CD4-positive, alpha-beta T cell treated with Interleukin-15 for 1 hour (primary cell): ENCODE results near the gene PTPRN2.
A peak's percentile ranks its signal among the peaks of the same experiment; 100 is the strongest.
"Not testable (repeated sequence)": the region's sequence is repeated elsewhere in the genome, so short reads cannot be mapped to it uniquely, and the experiment has no call there.

Experiments
- DNase-seq: peaks from one replicate; pipeline ENCODE4 v3.0.0-alpha.2; 2020

The PTPRN2 gene

GRCh38 chr7:158550394-158550700, 37.3 kb downstream of the PTPRN2 start:
- no peak for DNase-seq

DNA sequence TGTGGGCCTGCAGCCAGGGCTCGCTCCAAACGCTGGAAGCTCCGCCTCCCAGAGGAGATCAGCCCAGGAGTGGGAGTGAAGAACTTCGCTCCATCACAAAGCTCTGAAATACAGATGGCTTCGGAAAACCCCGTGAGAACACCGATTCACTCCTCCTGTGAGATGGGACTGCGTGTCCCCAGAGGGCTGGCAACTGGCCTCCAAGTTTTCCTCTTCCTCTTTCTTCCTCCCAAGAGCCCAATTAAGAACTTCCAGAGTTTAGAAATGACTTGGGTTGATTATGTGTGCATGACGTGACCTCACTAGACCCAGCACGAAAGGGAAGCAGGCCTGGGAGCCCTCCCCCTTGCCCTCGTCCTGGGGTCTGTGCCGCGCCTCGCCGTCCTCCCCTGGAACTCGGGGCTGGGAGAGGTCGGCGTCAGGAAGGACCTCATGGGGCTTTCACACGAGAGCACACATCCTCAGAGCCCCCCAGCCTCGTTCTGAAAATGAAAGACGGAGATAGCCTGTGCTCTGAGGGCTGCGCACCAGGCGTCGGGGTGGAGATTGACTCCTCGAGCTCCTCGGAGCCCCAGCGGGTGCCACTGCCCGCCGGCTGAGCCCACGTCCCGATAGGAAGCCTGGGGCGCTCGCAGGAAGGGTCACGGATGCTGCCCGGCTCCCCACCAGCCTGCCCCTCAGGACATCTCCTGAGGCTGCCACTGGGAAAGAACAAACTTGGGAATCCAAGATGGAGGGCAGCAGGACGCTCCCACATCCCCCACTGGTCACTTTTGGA, 37.8 kb downstream of the PTPRN2 start:
- DNase-seq = no peak

DNA sequence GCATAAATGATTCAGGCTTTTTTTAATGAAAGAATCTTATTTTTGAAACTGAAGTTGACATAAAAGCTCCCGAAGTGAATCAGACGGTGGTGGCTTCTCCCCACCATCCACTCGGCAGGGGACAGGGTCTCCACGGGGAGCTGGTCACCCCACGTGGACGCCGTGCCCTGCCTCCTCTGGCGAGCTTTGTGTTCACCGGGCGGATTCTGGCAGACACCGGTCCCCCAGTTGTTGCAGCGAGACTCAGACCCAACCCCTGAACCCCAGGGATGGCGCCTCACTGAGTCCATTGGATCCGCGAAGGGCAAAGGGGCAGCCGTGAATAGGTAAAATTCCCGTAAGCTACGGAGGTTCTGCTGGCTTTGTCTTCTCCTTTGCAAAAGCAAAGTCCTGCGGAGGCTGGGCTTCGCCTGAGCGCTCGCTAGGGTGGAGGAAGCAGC, 38.4 kb downstream of the PTPRN2 start:
- DNase-seq = no peak

DNA sequence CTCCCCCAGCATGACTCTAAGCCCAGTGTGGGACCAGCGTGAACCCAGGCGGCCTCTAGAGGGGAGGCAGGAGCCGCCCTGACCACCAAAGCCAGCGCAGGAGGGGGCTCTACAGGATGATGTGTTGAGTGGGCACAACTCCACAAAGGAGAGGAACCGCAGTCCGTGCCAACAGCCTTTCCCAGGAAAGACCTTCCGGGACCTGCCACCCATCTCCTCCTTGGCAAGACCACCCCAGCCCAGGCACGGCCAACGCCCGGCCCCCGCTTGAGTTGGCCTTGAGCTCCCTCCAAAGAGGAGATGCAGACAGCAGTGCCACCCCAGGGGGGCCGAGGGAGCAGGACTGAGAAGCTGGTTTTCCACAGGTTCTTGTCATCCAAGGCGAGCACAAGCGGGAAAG, 38.9 kb downstream of the PTPRN2 start:
- DNase-seq = no peak

DNA sequence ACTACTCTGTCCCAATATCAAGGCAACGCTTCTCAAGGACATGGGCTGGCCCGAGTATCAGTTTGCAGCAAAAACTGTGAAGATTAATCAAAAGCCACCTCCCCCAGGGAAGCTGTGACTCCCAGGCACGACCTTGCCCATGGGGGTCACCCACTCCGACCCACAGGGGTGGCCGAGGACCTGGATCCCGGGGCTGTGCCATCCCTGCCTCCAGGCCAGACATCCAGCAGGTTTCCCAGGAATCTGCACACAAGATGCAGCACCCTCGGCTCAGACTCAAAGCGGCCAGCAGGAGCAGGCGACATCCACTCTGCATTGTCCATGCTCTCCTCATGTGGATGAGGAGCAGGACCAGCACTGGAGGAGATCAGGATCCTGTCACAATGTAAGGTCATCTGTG, 39.8 kb downstream of the PTPRN2 start:
- no peak for DNase-seq

DNA sequence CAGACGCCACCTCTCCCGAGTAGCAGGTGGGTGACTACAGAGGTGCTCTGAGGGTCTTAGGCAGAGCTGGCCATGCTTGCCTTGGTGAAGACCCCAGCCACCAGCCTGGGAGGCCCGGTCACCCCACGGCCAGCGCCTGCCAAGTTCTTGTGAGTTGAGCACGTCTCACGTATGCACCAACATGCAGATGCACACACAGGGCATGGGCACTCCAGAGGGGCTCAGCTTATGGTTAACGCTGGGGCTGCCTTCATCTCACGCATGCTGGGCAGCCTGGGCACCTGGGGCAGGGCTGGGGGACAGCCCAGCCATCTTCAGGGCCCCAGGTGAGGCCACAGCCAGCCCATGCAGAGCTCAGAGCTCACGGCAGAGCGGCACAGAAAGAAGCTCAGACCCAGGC, 41.0 kb downstream of the PTPRN2 start:
- DNase-seq = no peak

- no peak for DNase-seq
Measured at GRCh38 chr7:158546214-158546613, 41.4 kb downstream of the PTPRN2 start.

- DNase-seq = no peak
Measured at GRCh38 chr7:158544708-158545107, 42.9 kb downstream of the PTPRN2 start.

DNA sequence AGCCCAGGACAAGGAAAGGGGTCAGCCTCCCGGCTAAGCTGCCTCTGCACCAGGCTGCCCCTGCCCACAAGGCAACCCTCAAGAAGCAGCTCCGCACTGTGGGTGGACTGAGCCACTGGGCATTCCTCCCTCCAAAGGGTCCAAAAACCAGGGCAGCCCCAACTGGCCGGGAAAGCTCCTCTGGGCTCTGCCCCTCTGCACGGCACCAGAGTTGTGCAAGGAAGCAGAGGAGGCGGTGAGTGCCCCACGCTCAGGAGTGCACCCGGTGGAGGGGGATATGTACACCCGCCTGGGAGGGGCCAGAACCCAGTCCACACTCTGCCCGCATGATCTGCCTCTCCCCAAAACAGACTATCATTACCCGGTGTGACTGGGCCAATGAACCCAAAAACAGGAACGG, 43.8 kb downstream of the PTPRN2 start:
- no peak for DNase-seq

DNA sequence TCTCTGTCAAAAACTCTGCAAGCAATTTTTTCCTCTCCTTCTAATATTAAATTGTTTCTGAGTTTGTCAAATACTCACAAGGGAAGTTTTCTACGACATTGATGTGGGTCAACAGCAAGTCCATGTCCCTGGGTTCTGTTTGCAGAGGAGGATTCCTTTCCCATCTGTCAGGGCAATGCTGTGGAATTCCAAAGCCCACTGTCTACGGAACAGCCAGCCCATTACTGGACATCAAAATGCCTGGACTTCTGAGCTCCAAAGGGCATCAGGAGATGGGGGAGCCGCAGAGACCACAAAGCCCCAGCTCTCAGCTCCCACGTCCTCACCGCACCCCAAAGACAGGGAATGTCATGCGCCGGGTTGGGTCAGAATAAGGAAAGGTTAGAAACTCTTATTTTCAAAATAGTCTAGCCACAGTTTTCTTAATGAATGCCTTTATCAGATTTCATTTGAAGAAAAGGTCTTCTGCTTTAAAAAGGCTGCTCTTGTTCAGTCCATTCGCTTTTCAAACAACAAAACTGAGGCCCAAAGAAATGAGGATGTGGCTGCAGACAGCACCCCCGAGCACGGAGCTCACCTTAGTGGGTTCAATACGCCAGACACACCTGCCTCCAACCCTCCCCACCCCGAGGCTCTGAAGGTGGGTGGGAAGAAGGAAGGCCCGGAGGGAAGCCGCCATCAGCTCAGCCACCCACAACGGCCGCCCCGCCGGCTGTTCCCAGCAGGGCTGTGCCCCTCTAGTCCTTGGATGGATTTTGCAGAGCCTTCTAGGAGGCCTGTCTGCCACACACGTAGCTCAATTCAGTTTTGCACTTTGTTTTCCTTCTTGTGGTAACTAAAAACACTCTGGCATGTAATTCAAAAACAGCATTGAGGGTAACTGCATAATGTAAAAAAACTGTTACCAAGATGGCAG, 44.7 kb downstream of the PTPRN2 start:
- DNase-seq = no peak

GRCh38 chr7:158541346-158542010, 46.1 kb downstream of the PTPRN2 start:
- peak; percentile 62 for DNase-seq

GRCh38 chr7:158539711-158540146, 47.9 kb downstream of the PTPRN2 start:
- DNase-seq = no peak

DNA sequence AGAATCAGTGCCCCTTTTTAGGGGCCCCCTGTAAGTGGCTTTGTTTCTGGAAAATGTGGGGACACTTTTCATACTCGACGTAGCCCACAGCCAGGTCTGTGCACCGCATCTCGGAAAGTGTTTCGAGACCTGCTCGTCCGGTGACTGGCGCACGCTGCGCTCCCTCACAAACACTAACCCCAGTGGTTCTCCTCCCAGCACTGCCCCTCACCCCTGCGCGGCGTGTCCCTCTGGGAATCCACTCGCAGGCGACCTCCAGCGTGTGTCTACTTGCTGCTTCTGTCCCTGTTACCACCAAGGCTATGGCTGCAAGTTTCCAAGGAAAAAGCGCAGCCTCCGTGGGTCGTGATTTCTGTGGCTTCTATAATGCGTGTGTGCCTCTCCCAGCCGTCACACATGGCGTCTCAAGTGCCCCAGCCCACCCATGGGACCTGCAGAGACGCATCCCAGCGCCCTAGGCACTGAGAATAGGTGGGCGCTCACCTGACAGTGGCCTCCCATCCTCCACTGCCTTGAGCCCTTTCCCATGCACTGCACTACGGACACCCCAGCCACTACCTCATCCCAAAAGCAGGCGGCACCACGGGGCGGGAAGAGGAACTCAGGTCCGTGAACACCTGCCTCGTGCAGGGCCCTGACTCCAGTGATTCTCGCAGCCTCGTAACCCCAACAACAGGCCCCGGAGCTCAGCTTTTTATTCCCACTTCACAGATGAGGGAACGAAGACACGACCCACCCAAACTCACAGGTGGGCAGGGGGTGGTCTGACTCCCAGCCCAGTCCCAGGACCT, 49.3 kb downstream of the PTPRN2 start:
- DNase-seq = no peak

DNA sequence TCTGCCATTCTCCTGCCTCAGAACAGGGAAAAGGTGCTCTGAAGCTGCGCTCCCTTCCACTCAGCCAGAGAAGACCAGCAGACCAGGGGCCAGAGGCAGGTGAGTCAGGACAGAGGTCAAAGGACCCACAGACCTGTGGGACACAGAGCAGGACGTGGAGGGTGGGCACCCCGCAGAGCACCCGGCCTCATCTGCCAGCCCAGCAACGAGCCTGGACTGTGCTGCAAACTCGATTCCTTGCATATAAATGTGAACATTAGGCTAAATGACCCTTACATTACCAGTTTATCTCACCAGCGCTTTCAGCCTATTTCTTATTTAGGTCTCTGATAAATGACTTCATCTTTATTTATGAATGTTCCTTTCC, 50.1 kb downstream of the PTPRN2 start:
- no peak for DNase-seq

GRCh38 chr7:158536871-158537515, 50.6 kb downstream of the PTPRN2 start:
- DNase-seq = no peak

DNA sequence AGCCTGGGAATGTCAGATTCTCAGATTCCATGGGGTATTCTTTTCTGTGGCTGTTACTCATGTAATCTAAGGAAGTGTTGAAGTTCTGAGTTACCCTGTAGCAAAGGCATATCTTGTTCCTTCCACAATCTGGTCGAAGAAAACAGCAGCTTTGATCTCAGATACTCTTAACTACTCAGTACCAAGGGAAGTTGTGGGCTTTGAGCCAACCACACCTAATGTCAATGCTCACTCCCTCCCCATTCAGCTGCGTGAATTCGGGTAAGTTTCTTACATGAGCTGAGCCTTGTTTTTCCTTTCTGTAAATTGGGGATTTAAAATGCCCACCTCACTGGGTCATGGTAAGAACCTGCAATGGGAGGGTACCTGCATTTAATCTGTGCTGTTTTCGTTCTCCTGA, 52.5 kb downstream of the PTPRN2 start:
- no peak for DNase-seq

GRCh38 chr7:158534598-158534997, 53.0 kb downstream of the PTPRN2 start:
- no peak for DNase-seq

GRCh38 chr7:158534134-158534515, 53.5 kb downstream of the PTPRN2 start:
- DNase-seq = not testable (repeated sequence)

- no peak for DNase-seq
Measured at GRCh38 chr7:158533386-158534133, 54.1 kb downstream of the PTPRN2 start.

DNA sequence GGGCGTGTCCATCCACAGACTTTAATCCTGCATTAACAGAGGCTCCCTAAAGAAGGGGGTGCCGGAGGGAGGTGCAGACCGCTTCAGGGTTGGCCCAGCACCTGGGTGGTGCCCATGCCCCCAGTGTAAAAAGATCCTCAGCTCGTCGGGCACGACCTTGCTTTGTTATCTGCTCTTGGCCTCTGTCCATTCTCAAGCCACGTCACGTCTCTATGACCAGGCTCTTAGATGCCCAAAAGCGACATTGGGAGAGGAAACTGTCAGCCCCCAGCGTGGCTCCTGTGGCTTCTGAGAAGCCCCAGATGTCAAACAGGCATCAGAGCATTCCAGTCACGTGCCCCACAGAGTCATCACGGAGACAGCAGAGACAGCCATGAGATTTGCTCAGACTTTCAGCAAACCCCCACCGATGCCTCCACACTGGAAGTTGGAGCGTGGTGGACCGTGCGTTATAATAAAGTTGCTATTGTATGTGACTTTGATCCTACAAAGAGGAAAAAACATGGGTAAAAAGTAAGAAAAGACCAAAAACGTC, 55.5 kb downstream of the PTPRN2 start:
- no peak for DNase-seq

DNA sequence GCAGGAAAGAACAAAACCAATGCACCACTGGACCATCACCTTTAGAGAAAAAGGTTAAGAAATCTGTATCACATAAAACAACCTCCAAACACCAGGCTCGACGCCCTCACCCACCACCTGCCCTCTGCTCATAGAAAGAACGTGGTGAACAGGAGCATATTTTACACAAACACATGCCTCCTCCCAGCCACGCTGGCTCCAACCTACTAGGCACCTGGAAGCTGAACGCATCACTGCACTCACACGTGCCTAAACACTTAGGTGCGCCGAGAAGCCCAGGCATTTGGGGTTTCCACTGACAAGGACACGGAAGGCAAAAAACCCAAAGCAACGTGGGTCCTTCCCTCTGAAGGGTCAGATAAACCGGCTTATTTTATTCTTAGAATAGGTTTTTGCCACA, 56.0 kb downstream of the PTPRN2 start:
- no peak for DNase-seq
